ENCODE measurements around the gene CLEC1B.
A peak's percentile ranks its signal among the peaks of the same experiment; 100 is the strongest.

- TF ChIP-seq CTCF (IDR thresholded peaks at IDR 0.05; ENCODE audit: poor library complexity) (peak; percentile 67), EZH2 (IDR thresholded peaks at IDR 0.05; ENCODE audit: borderline replicate concordance) (no peak), EZH2phosphoT487 (IDR thresholded peaks at IDR 0.05; ENCODE audit: low read depth, severe bottlenecking, unreplicated experiment) (no peak)
These were observed 35.0 kb upstream of the CLEC1B start for GRCh38 chr12:10033783-10034545.
